HG03064 (cell line): ENCODE results near the gene DOCK7.
"Not testable (repeated sequence)": the region's sequence is repeated elsewhere in the genome, so short reads cannot be mapped to it uniquely, and the experiment has no call there.

Experiments used
- ATAC-seq: cut with Tn5 transposase; IDR thresholded peaks from one replicate; pipeline ENCODE4 v1.9.1; 2021; ENCODE audit warnings: low read depth; ENCODE audit not compliant: unreplicated experiment

The DOCK7 gene

GRCh38 chr1:62687903-62688686 is at the start of gene DOCK7:
Gene DOCK7, minus strand, starts transcription at chr1:62688386. Its CDS starts 122 bp downstream, at chr1:62688264.
- peak; percentile 70 for ATAC-seq

- no peak for ATAC-seq
Observed at GRCh38 chr1:62735491-62736171, 47.4 kb upstream of the DOCK7 start.

GRCh38 chr1:62732331-62732730 is 44.1 kb upstream of the DOCK7 start:
- no peak for ATAC-seq

GRCh38 chr1:62728963-62729362 is 40.8 kb upstream of the DOCK7 start:
- no peak for ATAC-seq

GRCh38 chr1:62727656-62728407 is 39.6 kb upstream of the DOCK7 start:
- no peak for ATAC-seq

- ATAC-seq, result no peak
Observed at GRCh38 chr1:62726011-62726442, 37.8 kb upstream of the DOCK7 start.

GRCh38 chr1:62725255-62725654 is 37.1 kb upstream of the DOCK7 start:
- no peak for ATAC-seq

- no peak for ATAC-seq
Observed at GRCh38 chr1:62724430-62724829, 36.2 kb upstream of the DOCK7 start.

GRCh38 chr1:62723883-62724282 is 35.7 kb upstream of the DOCK7 start:
- no peak for ATAC-seq

GRCh38 chr1:62722796-62723195 is 34.6 kb upstream of the DOCK7 start:
- ATAC-seq, result no peak

GRCh38 chr1:62720946-62721554 is 32.9 kb upstream of the DOCK7 start:
- no peak for ATAC-seq

- ATAC-seq, result not testable (repeated sequence)
Observed at GRCh38 chr1:62718400-62718799, 30.2 kb upstream of the DOCK7 start.

- no peak for ATAC-seq
Observed at GRCh38 chr1:62717483-62717882, 29.3 kb upstream of the DOCK7 start.

GRCh38 chr1:62716397-62716796 is 28.2 kb upstream of the DOCK7 start:
- ATAC-seq, result no peak

GRCh38 chr1:62712336-62713243 is 24.4 kb upstream of the DOCK7 start:
- no peak for ATAC-seq

- no peak for ATAC-seq
Observed at GRCh38 chr1:62707744-62708120, 19.5 kb upstream of the DOCK7 start.

GRCh38 chr1:62706985-62707743 is 19.0 kb upstream of the DOCK7 start:
- no peak for ATAC-seq

GRCh38 chr1:62698161-62698560 is 10.0 kb upstream of the DOCK7 start:
- ATAC-seq, result not testable (repeated sequence)

GRCh38 chr1:62694479-62694878 is 6.3 kb upstream of the DOCK7 start:
- not testable (repeated sequence) for ATAC-seq
